Kidney (tissue), 14 donors: Measurements from ENCODE around the gene USP40. TPM values are rescaled to one million over a fixed set of nuclear protein-coding genes. Genes with fewer than 3 reads are reported as not detected.

ENCODE experiments used
- DNase-seq, 5 donors: peaks; one replicate each; pipeline ENCODE4 v3.0.0-alpha.2; 2013 to 2020
- FAIRE-seq: peaks from 2 replicates; lab custom pipeline; 2012; peaks lifted over from hg19 to GRCh38; lab: Jason Lieb, UNC
- H3K27ac ChIP-seq, 2 donors: one replicate each; pipeline ENCODE4 v1.7.0; 2013; ENCODE audit warnings: low read depth in 2 of 2, low read length in 2 of 2, inconsistent platforms in 1 of 2
- H3K27me3 ChIP-seq: one replicate; pipeline ENCODE4 v1.7.1; 2013; ENCODE audit warnings: low read length, inconsistent platforms; ENCODE audit not compliant: control insufficient read depth, insufficient read depth
- H3K36me3 ChIP-seq, 3 donors: one replicate each; pipeline versions ENCODE4 v1.7.0 to v1.7.1; 2013; ENCODE audit warnings: low read length in 3 of 3, control low read depth in 1 of 3, inconsistent platforms in 1 of 3; ENCODE audit not compliant: insufficient read depth in 3 of 3, control insufficient read depth in 2 of 3
- H3K4me1 ChIP-seq, 3 donors: one replicate each; pipeline versions ENCODE4 v1.7.0 to v1.7.1; 2013; ENCODE audit warnings: low read length in 3 of 3, inconsistent platforms in 1 of 3, low read depth in 1 of 3; ENCODE audit not compliant: control insufficient read depth in 2 of 3, insufficient read depth in 2 of 3
- H3K4me3 ChIP-seq, 3 donors: one replicate each; pipeline versions ENCODE4 v1.7.0 to v1.8.1; 2013; ENCODE audit warnings: low read length in 3 of 3, control low read depth in 1 of 3, inconsistent platforms in 1 of 3
- H3K9ac ChIP-seq, 3 donors: one replicate each; pipeline versions ENCODE4 v1.7.0 to v1.7.1; 2013; ENCODE audit warnings: low read length in 3 of 3, control low read depth in 1 of 3, inconsistent platforms in 1 of 3
- H3K9me3 ChIP-seq, 3 donors: one replicate each; pipeline versions ENCODE4 v1.7.0 to v1.7.1; 2013; ENCODE audit warnings: low read length in 3 of 3, control low read depth in 1 of 3, inconsistent platforms in 1 of 3; ENCODE audit not compliant: control insufficient read depth in 2 of 3, insufficient read depth in 1 of 3
- intact Hi-C: fragments of 100-400 bp; cut with DNase I; formaldehyde crosslinking; loops from one replicate; pipeline ENCODE4 v1.11.1; 2022
- polyA plus RNA-seq: library from polyadenylated mRNA; stranded (reverse); fragments of 350-450 nt; fragmentation: Illumina TruSeq; extraction: RNeasy Lipid Tissue Mini Kit (QIAGEN cat#74804); gene quantifications from one replicate; pipeline ENCODE4 v1.2.3, GENCODE V29; 2014; ENCODE audit warnings: low read depth, low replicate concordance; ENCODE audit not compliant: insufficient read depth
- total RNA-seq: library from RNA; stranded (reverse); fragmentation: NEBNext Ultra II Directional; extraction: Animal tissue kit (Norgen Biotek cat#: 25700); gene quantifications from one replicate; pipeline ENCODE4 v1.2.1, GENCODE V29; 2021
- TF ChIP-seq, protein P1 (sequence below): IDR thresholded peaks from 3 replicates; pipeline ENCODE4 v1.5.1; 2012; ENCODE audit warnings: mild to moderate bottlenecking, moderate library complexity, borderline replicate concordance; ENCODE audit not compliant: insufficient read depth; ENCODE audit errors: extremely low read depth
- donor health status: control.
- donor health status: control.
- donor health status: control.
- donor health status: control.
- donor health status: control.
- donor health status: DM: yes; HTN: yes; CAD: no.
- donor health status: Normal renal cell carcinoma (clear cell type).

Gene USP40
- total and polyA plus RNA-seq, 2 donors from 2014 or later: 28.5 to 51.6 TPM

DNA sequence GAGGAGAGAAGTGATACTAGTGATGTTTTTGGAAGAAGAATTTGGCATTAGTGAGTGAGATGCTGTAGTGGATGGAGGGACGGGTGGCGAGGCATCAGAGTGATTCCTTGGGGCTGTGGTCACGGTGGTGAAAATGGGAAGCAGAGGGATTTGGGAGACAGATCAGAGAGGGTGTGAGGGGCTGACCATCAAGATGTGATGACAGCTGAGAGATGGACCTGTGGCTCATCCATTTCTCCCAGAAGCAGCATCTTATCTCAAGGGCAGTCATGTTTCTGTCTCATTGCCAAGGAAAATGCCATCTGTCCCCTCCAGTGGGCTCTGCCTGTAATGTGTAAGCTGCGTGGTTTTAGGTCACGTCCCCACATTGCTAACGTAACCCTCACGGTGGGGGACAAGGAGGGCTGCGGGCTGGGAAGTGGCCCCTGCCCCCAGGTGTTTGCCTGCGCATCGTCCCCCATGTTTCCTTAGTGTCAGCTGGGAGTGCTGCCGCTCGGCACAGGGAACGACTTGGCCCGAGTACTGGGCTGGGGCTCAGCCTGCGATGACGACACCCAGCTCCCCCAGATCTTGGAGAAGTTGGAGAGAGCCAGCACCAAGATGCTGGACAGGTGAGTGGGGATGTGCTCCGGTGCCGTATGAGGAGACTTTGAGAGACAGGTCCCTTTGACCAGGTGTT lies 121.3 kb downstream of the USP40 start:
- H3K27me3 ChIP-seq: no peaks in the 10 kb centered on the region
- FAIRE-seq (no peak), DNase-seq (peak in 2 of 5 donors; percentile 24 to 62)
- intact Hi-C loops: no loop called here
- TF ChIP-seq, protein P1, sequence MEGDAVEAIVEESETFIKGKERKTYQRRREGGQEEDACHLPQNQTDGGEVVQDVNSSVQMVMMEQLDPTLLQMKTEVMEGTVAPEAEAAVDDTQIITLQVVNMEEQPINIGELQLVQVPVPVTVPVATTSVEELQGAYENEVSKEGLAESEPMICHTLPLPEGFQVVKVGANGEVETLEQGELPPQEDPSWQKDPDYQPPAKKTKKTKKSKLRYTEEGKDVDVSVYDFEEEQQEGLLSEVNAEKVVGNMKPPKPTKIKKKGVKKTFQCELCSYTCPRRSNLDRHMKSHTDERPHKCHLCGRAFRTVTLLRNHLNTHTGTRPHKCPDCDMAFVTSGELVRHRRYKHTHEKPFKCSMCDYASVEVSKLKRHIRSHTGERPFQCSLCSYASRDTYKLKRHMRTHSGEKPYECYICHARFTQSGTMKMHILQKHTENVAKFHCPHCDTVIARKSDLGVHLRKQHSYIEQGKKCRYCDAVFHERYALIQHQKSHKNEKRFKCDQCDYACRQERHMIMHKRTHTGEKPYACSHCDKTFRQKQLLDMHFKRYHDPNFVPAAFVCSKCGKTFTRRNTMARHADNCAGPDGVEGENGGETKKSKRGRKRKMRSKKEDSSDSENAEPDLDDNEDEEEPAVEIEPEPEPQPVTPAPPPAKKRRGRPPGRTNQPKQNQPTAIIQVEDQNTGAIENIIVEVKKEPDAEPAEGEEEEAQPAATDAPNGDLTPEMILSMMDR: no peak
- H3K36me3 ChIP-seq: peaks cover 0 to 3% (median 0%) of the 10 kb centered on the region in 3 donors
- H3K27ac ChIP-seq: no peak overlapping the region
- H3K4me1 ChIP-seq: no peaks in the 10 kb centered on the region
- no peak overlapping the region for H3K4me3 ChIP-seq
- no peak overlapping the region for H3K9ac ChIP-seq
- no peaks in the 10 kb centered on the region for H3K9me3 ChIP-seq

GRCh38 chr2:233444501-233444900 lies 122.1 kb downstream of the USP40 start:
- H3K4me1 ChIP-seq: no peaks in the 10 kb centered on the region
- no peak for FAIRE-seq
- DNase-seq: peak in 2 of 5 donors; percentile 20 to 46
- H3K27ac ChIP-seq: no peak overlapping the region
- H3K9me3 ChIP-seq: no peaks in the 10 kb centered on the region
- TF ChIP-seq, protein P1: no peak
- no peaks in the 10 kb centered on the region for H3K36me3 ChIP-seq
- intact Hi-C loops: no loop called here
- no peak overlapping the region for H3K9ac ChIP-seq
- no peaks in the 10 kb centered on the region for H3K27me3 ChIP-seq
- no peak overlapping the region for H3K4me3 ChIP-seq

DNA sequence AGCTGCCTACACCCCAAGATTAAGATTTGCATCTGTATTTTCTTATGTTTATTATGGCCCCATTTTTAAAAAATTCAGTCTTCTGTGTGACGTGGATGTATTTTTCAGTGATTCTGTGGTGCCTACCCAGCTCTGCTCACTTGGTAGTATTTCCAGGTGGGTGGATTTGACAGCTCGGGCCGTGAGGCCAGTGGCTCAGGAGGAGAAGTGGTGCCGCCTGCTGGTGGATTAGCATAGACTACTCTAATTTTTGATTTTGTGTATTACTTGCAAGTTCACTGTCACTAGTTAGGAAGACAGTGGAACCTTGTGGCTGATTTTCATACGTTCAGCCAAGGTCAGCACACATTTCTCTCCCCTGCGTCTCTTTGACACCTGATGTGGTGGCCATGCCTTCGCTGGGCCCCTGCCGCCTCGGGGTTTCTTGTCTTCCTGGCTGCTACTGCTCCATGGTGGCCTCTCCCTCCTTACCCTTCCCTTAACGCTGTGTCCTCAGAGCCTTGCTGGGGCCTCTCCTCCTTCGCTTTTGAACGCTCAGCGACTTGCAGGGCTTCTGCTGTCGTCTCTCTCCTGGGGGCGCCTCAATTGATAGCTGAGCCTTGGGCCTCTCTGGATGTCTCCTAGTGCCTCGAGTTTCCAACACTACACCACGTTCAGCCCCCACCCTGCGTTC lies 122.9 kb downstream of the USP40 start:
- no peaks in the 10 kb centered on the region for H3K4me1 ChIP-seq
- peak in 4 of 5 donors; percentile 77 to 90 (median 82) for DNase-seq
- no peaks in the 10 kb centered on the region for H3K9me3 ChIP-seq
- H3K9ac ChIP-seq: no peak overlapping the region
- H3K27ac ChIP-seq: no peak overlapping the region
- peak; percentile 38 for FAIRE-seq
- TF ChIP-seq, protein P1: peak; percentile 84
- no peaks in the 10 kb centered on the region for H3K36me3 ChIP-seq
- intact Hi-C loops: no loop called here
- H3K4me3 ChIP-seq: no peak overlapping the region
- no peaks in the 10 kb centered on the region for H3K27me3 ChIP-seq
